ENCODE results near the gene WNT3.
A peak's percentile ranks its signal among the peaks of the same experiment; 100 is the strongest.

GRCh38 chr17:46770818-46771560, 47.5 kb downstream of the WNT3 start:
- TF ChIP-seq, protein P1, sequence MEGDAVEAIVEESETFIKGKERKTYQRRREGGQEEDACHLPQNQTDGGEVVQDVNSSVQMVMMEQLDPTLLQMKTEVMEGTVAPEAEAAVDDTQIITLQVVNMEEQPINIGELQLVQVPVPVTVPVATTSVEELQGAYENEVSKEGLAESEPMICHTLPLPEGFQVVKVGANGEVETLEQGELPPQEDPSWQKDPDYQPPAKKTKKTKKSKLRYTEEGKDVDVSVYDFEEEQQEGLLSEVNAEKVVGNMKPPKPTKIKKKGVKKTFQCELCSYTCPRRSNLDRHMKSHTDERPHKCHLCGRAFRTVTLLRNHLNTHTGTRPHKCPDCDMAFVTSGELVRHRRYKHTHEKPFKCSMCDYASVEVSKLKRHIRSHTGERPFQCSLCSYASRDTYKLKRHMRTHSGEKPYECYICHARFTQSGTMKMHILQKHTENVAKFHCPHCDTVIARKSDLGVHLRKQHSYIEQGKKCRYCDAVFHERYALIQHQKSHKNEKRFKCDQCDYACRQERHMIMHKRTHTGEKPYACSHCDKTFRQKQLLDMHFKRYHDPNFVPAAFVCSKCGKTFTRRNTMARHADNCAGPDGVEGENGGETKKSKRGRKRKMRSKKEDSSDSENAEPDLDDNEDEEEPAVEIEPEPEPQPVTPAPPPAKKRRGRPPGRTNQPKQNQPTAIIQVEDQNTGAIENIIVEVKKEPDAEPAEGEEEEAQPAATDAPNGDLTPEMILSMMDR (conservative IDR thresholded peaks at IDR 0.05; ENCODE audit: low read length) = peak; percentile 39
- TF ChIP-seq EZH2phosphoT487 (IDR thresholded peaks at IDR 0.05; ENCODE audit: borderline replicate concordance, low read depth, low read length) = no peak
